Peyer's patch (tissue), 4 donors: ENCODE data around the gene ZBTB20. TPM values are rescaled to one million over a fixed set of nuclear protein-coding genes. Genes with fewer than 3 reads are reported as not detected.

Source experiments
- DNase-seq, 3 donors: peaks; one replicate each; pipeline ENCODE4 v3.0.0-alpha.2; 2017 to 2019
- H3K27ac ChIP-seq, 4 donors: fragments of 200-600 bp; sonication (generic); one replicate each; pipeline ENCODE4 v1.5.1; 2016 to 2019
- H3K27me3 ChIP-seq, 2 donors: fragments of 200-600 bp; sonication (generic); one replicate each; pipeline ENCODE4 v1.5.1; 2019
- H3K36me3 ChIP-seq, 3 donors: fragments of 200-600 bp; sonication (generic); one replicate each; pipeline ENCODE4 v1.5.1; 2016 to 2019
- H3K4me1 ChIP-seq, 4 donors: fragments of 200-600 bp; sonication (generic); one replicate each; pipeline ENCODE4 v1.5.1; 2016 to 2019
- H3K4me3 ChIP-seq, 4 donors: fragments of 200-600 bp; sonication (generic); 1 replicate in 3 of 4; 2 replicates in 1 of 4; pipeline ENCODE4 v1.5.1; 2016 to 2019; ENCODE audit warnings: mild to moderate bottlenecking in 1 of 4
- H3K9me3 ChIP-seq, 4 donors: fragments of 200-600 bp; sonication (generic); one replicate each; pipeline ENCODE4 v1.5.1; 2016 to 2019; ENCODE audit warnings: mild to moderate bottlenecking in 1 of 4
- CTCF ChIP-seq, 6 experiments: fragments of 450-650 bp in 4 of 6; fragments of 200-600 bp in 2 of 6; sonication (generic) in 1 of 6; IDR thresholded peaks; one replicate each; pipeline ENCODE4 v1.5.1; 2017 to 2019; ENCODE audit warnings: antibody characterized with exemption in 6 of 6, mild to moderate bottlenecking in 3 of 6, moderate library complexity in 1 of 6
- POLR2A ChIP-seq, 2 donors: fragments of 450-650 bp; IDR thresholded peaks; one replicate each; pipeline ENCODE4 v1.5.1; 2017; ENCODE audit warnings: antibody characterized with exemption in 2 of 2, mild to moderate bottlenecking in 2 of 2, moderate library complexity in 2 of 2
- total RNA-seq, 4 donors: library from RNA; depleted of rRNA; stranded (reverse); fragments of >200 nt; gene quantifications; one replicate each; pipeline ENCODE4 v1.1.0, GENCODE V29; 2016

ZBTB20 gene
- total RNA-seq, 4 donors from 2014 or later: 19.6 to 135 (median 57.2) TPM

- Histone ChIP-seq H3K4me1 (no peaks in the 10 kb centered on the region), H3K4me3 (no peak overlapping the region), H3K27ac (no peak overlapping the region), H3K9me3 (no peaks in the 10 kb centered on the region), H3K27me3 (no peaks in the 10 kb centered on the region), H3K36me3 (no peaks in the 10 kb centered on the region)
- DNase-seq: no peak
- TF ChIP-seq CTCF (IDR thresholded peaks at IDR 0.05): no peak
- no peak for TF ChIP-seq POLR2A (IDR thresholded peaks at IDR 0.05)
Observed at GRCh38 chr3:114730397-114730796, 416.7 kb downstream of the ZBTB20 start.

DNA sequence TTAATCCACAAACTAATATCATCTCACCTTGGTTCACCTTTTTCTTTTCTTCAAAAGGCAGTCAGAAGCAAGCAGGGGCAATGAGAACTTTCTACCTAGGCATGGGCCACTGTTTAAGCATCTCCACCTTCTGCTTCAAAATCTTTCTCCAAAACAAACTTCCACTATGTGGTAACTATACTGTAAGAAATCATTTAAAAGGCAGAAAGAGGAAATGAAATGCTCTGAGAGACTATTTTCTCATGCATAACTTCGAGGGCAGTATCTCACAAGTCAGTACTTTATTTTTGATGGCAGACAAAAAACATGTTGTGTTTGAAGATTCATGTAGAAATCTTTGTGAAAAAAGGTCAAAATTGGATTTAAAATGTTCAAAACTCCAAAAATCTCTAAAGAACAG, 419.7 kb downstream of the ZBTB20 start:
- Histone ChIP-seq H3K9me3 (no peaks in the 10 kb centered on the region), H3K36me3 (no peaks in the 10 kb centered on the region), H3K27me3 (no peaks in the 10 kb centered on the region), H3K27ac (no peak overlapping the region), H3K4me3 (no peak overlapping the region), H3K4me1 (no peaks in the 10 kb centered on the region)
- TF ChIP-seq POLR2A (IDR thresholded peaks at IDR 0.05) (no peak), CTCF (IDR thresholded peaks at IDR 0.05) (no peak)
- no peak for DNase-seq

GRCh38 chr3:114725966-114726365, 421.1 kb downstream of the ZBTB20 start:
- no peaks in the 10 kb centered on the region for H3K36me3 ChIP-seq
- H3K4me3 ChIP-seq: no peak overlapping the region
- no peak overlapping the region for H3K27ac ChIP-seq
- H3K4me1 ChIP-seq: no peaks in the 10 kb centered on the region
- DNase-seq: no peak
- H3K27me3 ChIP-seq: no peaks in the 10 kb centered on the region
- H3K9me3 ChIP-seq: no peaks in the 10 kb centered on the region
- TF ChIP-seq CTCF (IDR thresholded peaks at IDR 0.05): no peak
- TF ChIP-seq POLR2A (IDR thresholded peaks at IDR 0.05): no peak

GRCh38 chr3:114722530-114722929, 424.6 kb downstream of the ZBTB20 start:
- no peak overlapping the region for H3K4me3 ChIP-seq
- no peak for DNase-seq
- no peak overlapping the region for H3K27ac ChIP-seq
- no peaks in the 10 kb centered on the region for H3K36me3 ChIP-seq
- peaks cover 0 to 19% (median 0%) of the 10 kb centered on the region in 4 donors for H3K4me1 ChIP-seq
- no peaks in the 10 kb centered on the region for H3K27me3 ChIP-seq
- no peak for TF ChIP-seq POLR2A (IDR thresholded peaks at IDR 0.05)
- no peak for TF ChIP-seq CTCF (IDR thresholded peaks at IDR 0.05)
- no peaks in the 10 kb centered on the region for H3K9me3 ChIP-seq

DNA sequence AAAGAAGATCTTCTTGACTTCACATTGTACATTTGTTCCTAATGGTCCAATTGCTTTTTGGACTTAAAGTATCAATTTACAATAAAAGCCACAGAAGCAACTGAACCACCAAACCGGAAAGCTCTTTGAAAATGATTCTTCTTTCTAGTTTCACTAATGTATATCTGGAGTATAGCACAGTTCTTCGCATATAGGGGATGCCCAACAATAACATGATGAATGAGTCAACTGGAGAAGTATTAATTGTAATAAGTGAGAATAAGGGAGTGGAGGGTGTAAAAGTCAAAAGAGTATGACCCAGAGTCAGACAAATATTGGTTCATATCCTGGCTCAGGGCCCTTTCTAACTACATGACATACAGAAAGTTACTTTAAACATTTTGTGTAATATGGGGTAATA, 425.2 kb downstream of the ZBTB20 start:
- H3K4me1 ChIP-seq: peaks cover 0 to 21% (median 0%) of the 10 kb centered on the region in 4 donors
- DNase-seq: no peak
- H3K27ac ChIP-seq: no peak overlapping the region
- H3K4me3 ChIP-seq: no peak overlapping the region
- no peak for TF ChIP-seq POLR2A (IDR thresholded peaks at IDR 0.05)
- TF ChIP-seq CTCF (IDR thresholded peaks at IDR 0.05): no peak
- H3K36me3 ChIP-seq: no peaks in the 10 kb centered on the region
- H3K27me3 ChIP-seq: no peaks in the 10 kb centered on the region
- no peaks in the 10 kb centered on the region for H3K9me3 ChIP-seq

- Histone ChIP-seq H3K4me3 (no peak overlapping the region), H3K27me3 (no peaks in the 10 kb centered on the region), H3K36me3 (no peaks in the 10 kb centered on the region), H3K9me3 (no peaks in the 10 kb centered on the region), H3K4me1 (peaks cover 0 to 21% (median 0%) of the 10 kb centered on the region in 4 donors), H3K27ac (no peak overlapping the region)
- TF ChIP-seq POLR2A (IDR thresholded peaks at IDR 0.05) (no peak), CTCF (IDR thresholded peaks at IDR 0.05) (no peak)
- no peak for DNase-seq
Observed at GRCh38 chr3:114721209-114721608, 425.9 kb downstream of the ZBTB20 start.
